ENCODE measurements around the gene RPL39L. TPM values are rescaled to one million over a fixed set of nuclear protein-coding genes. Genes with fewer than 3 reads are reported as not detected.

Gene RPL39L
- 10 to 100 TPM in 1 of 2 donors, 1 to 10 TPM in 1; 10.0 to 10.5 TPM for total RNA-seq
- 10 to 100 TPM; 35.0 to 51.5 TPM for polyA plus RNA-seq
- long read RNA-seq, donor 1, partial matches to known transcripts, result 1 of 5 reads
- long read RNA-seq, donor 1, other reads (novel, unspliced or antisense), result 0 of 5 reads
- long read RNA-seq, donor 2, partial matches to known transcripts, result 0 of 4 reads
- long read RNA-seq, donor 2, other reads (novel, unspliced or antisense), result 0 of 4 reads

GRCh38 chr3:187139126-187139894 is at the start of gene RPL39L:
Gene RPL39L (minus strand): TSS chr3:187139496. CDS start chr3:187121300, 18,196 bp downstream.
- peak within 1 kb of the TSS in 1 of 2 donors; percentile 34 for H3K27ac ChIP-seq (ENCODE audit: low read depth in 1 of 2, low read length in 2 of 2)
- H3K36me3 ChIP-seq (ENCODE audit: control insufficient read depth in 1 of 2, insufficient read depth in 2 of 2, low read length in 1 of 2), result no peaks in the 10 kb centered on the region
- no peaks in the 10 kb centered on the region for H3K4me1 ChIP-seq (ENCODE audit: control insufficient read depth in 1 of 2, insufficient read depth in 2 of 2, low read length in 2 of 2)
- no peaks in the 10 kb centered on the region for H3K27me3 ChIP-seq (ENCODE audit: control insufficient read depth in 1 of 2, insufficient read depth in 2 of 2, low read length in 1 of 2)
- no peaks in the 10 kb centered on the region for H3K9me3 ChIP-seq (ENCODE audit: control insufficient read depth, low read length)
- WGBS, 2 donors, result 2% methylated on average over 68 to 69 of the region's 69 CpGs
- ATAC-seq (ENCODE audit: low FRiP score) (peak; percentile 98), DNase-seq (peak; percentile 91 to 96)
- intact Hi-C loops (cut with DNase I), result no loop called here
- peak within 1 kb of the TSS; percentile 24 to 35 for H3K4me3 ChIP-seq (ENCODE audit: low read length in 2 of 2)

GRCh38 chr3:187188931-187189330 is 49.6 kb upstream of the RPL39L start:
- Histone ChIP-seq H3K27ac (ENCODE audit: low read depth in 1 of 2, low read length in 2 of 2) (peak overlapping the region; percentile 26 to 61), H3K27me3 (ENCODE audit: control insufficient read depth in 1 of 2, insufficient read depth in 2 of 2, low read length in 1 of 2) (no peaks in the 10 kb centered on the region), H3K36me3 (ENCODE audit: control insufficient read depth in 1 of 2, insufficient read depth in 2 of 2, low read length in 1 of 2) (no peaks in the 10 kb centered on the region), H3K9me3 (ENCODE audit: control insufficient read depth, low read length) (no peaks in the 10 kb centered on the region), H3K4me1 (ENCODE audit: control insufficient read depth in 1 of 2, insufficient read depth in 2 of 2, low read length in 2 of 2) (peaks cover 5 to 6% of the 10 kb centered on the region in 2 donors), H3K4me3 (ENCODE audit: low read length in 2 of 2) (no peak overlapping the region)
- ATAC-seq (ENCODE audit: low FRiP score) (no peak), DNase-seq (no peak)
- WGBS, 2 donors, result 60% methylated on average over 2 of the region's 2 CpGs
- intact Hi-C loops (cut with DNase I), result loop anchor here in 1 of 2 donors (5.0 kb wide), 1 partner anchor 212 kb away; no protein-coding TSS in a partner anchor

GRCh38 chr3:187186801-187187421 is 47.6 kb upstream of the RPL39L start:
- no peaks in the 10 kb centered on the region for H3K36me3 ChIP-seq (ENCODE audit: control insufficient read depth in 1 of 2, insufficient read depth in 2 of 2, low read length in 1 of 2)
- DNase-seq, result peak; percentile 77 to 85
- no peak overlapping the region for H3K4me3 ChIP-seq (ENCODE audit: low read length in 2 of 2)
- peaks cover 4 to 8% of the 10 kb centered on the region in 2 donors for H3K4me1 ChIP-seq (ENCODE audit: control insufficient read depth in 1 of 2, insufficient read depth in 2 of 2, low read length in 2 of 2)
- 19 to 21% methylated on average over 5 of the region's 5 CpGs for WGBS, 2 donors
- H3K9me3 ChIP-seq (ENCODE audit: control insufficient read depth, low read length), result no peaks in the 10 kb centered on the region
- peak overlapping the region; percentile 78 to 99 for H3K27ac ChIP-seq (ENCODE audit: low read depth in 1 of 2, low read length in 2 of 2)
- peak; percentile 93 for ATAC-seq (ENCODE audit: low FRiP score)
- H3K27me3 ChIP-seq (ENCODE audit: control insufficient read depth in 1 of 2, insufficient read depth in 2 of 2, low read length in 1 of 2), result no peaks in the 10 kb centered on the region
- intact Hi-C loops (cut with DNase I), result loop anchor here in 1 of 2 donors (5.0 kb wide), 1 partner anchor 210 kb away; no protein-coding TSS in a partner anchor

GRCh38 chr3:187186375-187186774 is 47.1 kb upstream of the RPL39L start:
- ATAC-seq (ENCODE audit: low FRiP score) (no peak), DNase-seq (no peak)
- 5 to 10% methylated on average over 2 of the region's 2 CpGs for WGBS, 2 donors
- H3K4me1 ChIP-seq (ENCODE audit: control insufficient read depth in 1 of 2, insufficient read depth in 2 of 2, low read length in 2 of 2), result peaks cover 4 to 8% of the 10 kb centered on the region in 2 donors
- H3K27me3 ChIP-seq (ENCODE audit: control insufficient read depth in 1 of 2, insufficient read depth in 2 of 2, low read length in 1 of 2), result no peaks in the 10 kb centered on the region
- peak overlapping the region; percentile 78 to 94 for H3K27ac ChIP-seq (ENCODE audit: low read depth in 1 of 2, low read length in 2 of 2)
- H3K4me3 ChIP-seq (ENCODE audit: low read length in 2 of 2), result no peak overlapping the region
- H3K9me3 ChIP-seq (ENCODE audit: control insufficient read depth, low read length), result no peaks in the 10 kb centered on the region
- intact Hi-C loops (cut with DNase I), result loop anchor here in 1 of 2 donors (5.0 kb wide), 1 partner anchor 209 kb away; no protein-coding TSS in a partner anchor
- no peaks in the 10 kb centered on the region for H3K36me3 ChIP-seq (ENCODE audit: control insufficient read depth in 1 of 2, insufficient read depth in 2 of 2, low read length in 1 of 2)

- intact Hi-C loops (cut with DNase I), result loop anchor here in 1 of 2 donors (5.0 kb wide), 1 partner anchor 208 kb away; no protein-coding TSS in a partner anchor
- Histone ChIP-seq H3K4me3 (ENCODE audit: low read length in 2 of 2) (no peak overlapping the region), H3K9me3 (ENCODE audit: control insufficient read depth, low read length) (no peaks in the 10 kb centered on the region), H3K4me1 (ENCODE audit: control insufficient read depth in 1 of 2, insufficient read depth in 2 of 2, low read length in 2 of 2) (peaks cover 4 to 8% of the 10 kb centered on the region in 2 donors), H3K27me3 (ENCODE audit: control insufficient read depth in 1 of 2, insufficient read depth in 2 of 2, low read length in 1 of 2) (no peaks in the 10 kb centered on the region), H3K36me3 (ENCODE audit: control insufficient read depth in 1 of 2, insufficient read depth in 2 of 2, low read length in 1 of 2) (no peaks in the 10 kb centered on the region), H3K27ac (ENCODE audit: low read depth in 1 of 2, low read length in 2 of 2) (peak overlapping the region; percentile 78 to 95)
- 97% methylated on average over 4 of the region's 4 CpGs for WGBS, 2 donors
- no peak for DNase-seq
- no peak for ATAC-seq (ENCODE audit: low FRiP score)
Observed at GRCh38 chr3:187185759-187186158, 46.5 kb upstream of the RPL39L start.

GRCh38 chr3:187183903-187184302 is 44.6 kb upstream of the RPL39L start:
- 89% methylated on average over 6 of the region's 6 CpGs for WGBS, 2 donors
- intact Hi-C loops (cut with DNase I), result no loop called here
- Histone ChIP-seq H3K9me3 (ENCODE audit: control insufficient read depth, low read length) (no peaks in the 10 kb centered on the region), H3K4me1 (ENCODE audit: control insufficient read depth in 1 of 2, insufficient read depth in 2 of 2, low read length in 2 of 2) (peaks cover 4 to 6% of the 10 kb centered on the region in 2 donors), H3K27ac (ENCODE audit: low read depth in 1 of 2, low read length in 2 of 2) (no peak overlapping the region), H3K36me3 (ENCODE audit: control insufficient read depth in 1 of 2, insufficient read depth in 2 of 2, low read length in 1 of 2) (no peaks in the 10 kb centered on the region), H3K4me3 (ENCODE audit: low read length in 2 of 2) (no peak overlapping the region), H3K27me3 (ENCODE audit: control insufficient read depth in 1 of 2, insufficient read depth in 2 of 2, low read length in 1 of 2) (no peaks in the 10 kb centered on the region)
- DNase-seq (no peak), ATAC-seq (ENCODE audit: low FRiP score) (no peak)

- Histone ChIP-seq H3K27me3 (ENCODE audit: control insufficient read depth in 1 of 2, insufficient read depth in 2 of 2, low read length in 1 of 2) (no peaks in the 10 kb centered on the region), H3K27ac (ENCODE audit: low read depth in 1 of 2, low read length in 2 of 2) (peak overlapping the region in 1 of 2 donors; percentile 12), H3K4me1 (ENCODE audit: control insufficient read depth in 1 of 2, insufficient read depth in 2 of 2, low read length in 2 of 2) (peaks cover 4 to 5% of the 10 kb centered on the region in 2 donors), H3K4me3 (ENCODE audit: low read length in 2 of 2) (no peak overlapping the region), H3K36me3 (ENCODE audit: control insufficient read depth in 1 of 2, insufficient read depth in 2 of 2, low read length in 1 of 2) (no peaks in the 10 kb centered on the region), H3K9me3 (ENCODE audit: control insufficient read depth, low read length) (no peaks in the 10 kb centered on the region)
- no peak for ATAC-seq (ENCODE audit: low FRiP score)
- DNase-seq, result peak in 1 of 2 donors; percentile 56
- 44 to 45% methylated on average over 7 of the region's 7 CpGs for WGBS, 2 donors
- intact Hi-C loops (cut with DNase I), result no loop called here
Observed at GRCh38 chr3:187183210-187183862, 44.0 kb upstream of the RPL39L start.

GRCh38 chr3:187181454-187182170 is 42.3 kb upstream of the RPL39L start:
- Histone ChIP-seq H3K36me3 (ENCODE audit: control insufficient read depth in 1 of 2, insufficient read depth in 2 of 2, low read length in 1 of 2) (no peaks in the 10 kb centered on the region), H3K9me3 (ENCODE audit: control insufficient read depth, low read length) (no peaks in the 10 kb centered on the region), H3K4me1 (ENCODE audit: control insufficient read depth in 1 of 2, insufficient read depth in 2 of 2, low read length in 2 of 2) (peaks cover 2 to 3% of the 10 kb centered on the region in 2 donors), H3K27ac (ENCODE audit: low read depth in 1 of 2, low read length in 2 of 2) (no peak overlapping the region), H3K4me3 (ENCODE audit: low read length in 2 of 2) (no peak overlapping the region), H3K27me3 (ENCODE audit: control insufficient read depth in 1 of 2, insufficient read depth in 2 of 2, low read length in 1 of 2) (no peaks in the 10 kb centered on the region)
- WGBS, 2 donors, result 95 to 97% methylated on average over 7 of the region's 7 CpGs
- ATAC-seq (ENCODE audit: low FRiP score) (no peak), DNase-seq (no peak)
- intact Hi-C loops (cut with DNase I), result no loop called here

All from aorta (tissue), 5 donors.